ENCODE measurements around the gene PFDN5.
A peak's percentile ranks its signal among the peaks of the same experiment; 100 is the strongest.
"Not testable (repeated sequence)": the region's sequence is repeated elsewhere in the genome, so short reads cannot be mapped to it uniquely, and the experiment has no call there.

Gene PFDN5

GRCh38 chr12:53287741-53288216 lies 7.6 kb upstream of the PFDN5 start:
- peak; percentile 22 for DNase-seq

- no peak for DNase-seq
Observed at GRCh38 chr12:53288322-53288721, 7.0 kb upstream of the PFDN5 start.

GRCh38 chr12:53289891-53290290 lies 5.5 kb upstream of the PFDN5 start:
- DNase-seq: no peak

- DNase-seq: no peak
Observed at GRCh38 chr12:53290661-53291060, 4.7 kb upstream of the PFDN5 start.

- no peak for DNase-seq
Observed at GRCh38 chr12:53292426-53292825, 2.9 kb upstream of the PFDN5 start.

GRCh38 chr12:53295891-53296219 lies 513 bp downstream of the PFDN5 start:
- DNase-seq: no peak

- DNase-seq: not testable (repeated sequence)
Observed at GRCh38 chr12:53297106-53297505, 1.8 kb downstream of the PFDN5 start.

GRCh38 chr12:53298164-53298563 lies 2.8 kb downstream of the PFDN5 start:
- no peak for DNase-seq

GRCh38 chr12:53299101-53299453 lies 3.7 kb downstream of the PFDN5 start:
- no peak for DNase-seq

- DNase-seq: peak; percentile 85
Observed at GRCh38 chr12:53299454-53300180, 4.3 kb downstream of the PFDN5 start, which contains the start of gene MYG1. Gene MYG1, plus strand, starts transcription at chr12:53299695. Its CDS starts 43 bp downstream, at chr12:53299738.

- DNase-seq: no peak
Observed at GRCh38 chr12:53300187-53300586, 4.8 kb downstream of the PFDN5 start.

- no peak for DNase-seq
Observed at GRCh38 chr12:53302903-53303302, 7.6 kb downstream of the PFDN5 start.

GRCh38 chr12:53306826-53307225 lies 11.5 kb downstream of the PFDN5 start:
- no peak for DNase-seq

- DNase-seq: no peak
Observed at GRCh38 chr12:53308276-53308675, 12.9 kb downstream of the PFDN5 start.

- no peak for DNase-seq
Observed at GRCh38 chr12:53313996-53314395, 18.7 kb downstream of the PFDN5 start.

- no peak for DNase-seq
Observed at GRCh38 chr12:53320352-53321195, 25.2 kb downstream of the PFDN5 start.

- DNase-seq: no peak
Observed at GRCh38 chr12:53324113-53324778, 28.9 kb downstream of the PFDN5 start.

GRCh38 chr12:53324779-53325510 lies 29.6 kb downstream of the PFDN5 start:
- peak; percentile 28 for DNase-seq

GRCh38 chr12:53325511-53326061 lies 30.2 kb downstream of the PFDN5 start:
- DNase-seq: no peak

GRCh38 chr12:53326460-53327185 lies 31.3 kb downstream of the PFDN5 start:
- no peak for DNase-seq

GRCh38 chr12:53327435-53328042 lies 32.2 kb downstream of the PFDN5 start:
- DNase-seq: no peak
